Stimulated activated naive CD4-positive, alpha-beta T cell (primary cell): ENCODE data around the gene TMEM41A.
A peak's percentile ranks its signal among the peaks of the same experiment; 100 is the strongest.

Experiments
- DNase-seq, 6 experiments: peaks; one replicate each; lab custom pipeline; 2025; lab: John Stamatoyannopoulos, UW

The TMEM41A gene

GRCh38 chr3:185498503-185499396 lies at the start of gene TMEM41A:
TSS of gene TMEM41A (minus strand) at chr3:185499035. CDS start at chr3:185498961, 74 bp downstream.
- peak; percentile 78 to 91 (median 84) for DNase-seq

GRCh38 chr3:185540695-185541094 lies 41.9 kb upstream of the TMEM41A start:
- DNase-seq, result no peak

GRCh38 chr3:185539934-185540333 lies 41.1 kb upstream of the TMEM41A start:
- DNase-seq, result no peak

- no peak for DNase-seq
These were observed 38.6 kb upstream of the TMEM41A start for GRCh38 chr3:185537369-185537970.

GRCh38 chr3:185534511-185534910 lies 35.7 kb upstream of the TMEM41A start:
- no peak for DNase-seq

- no peak for DNase-seq
These were observed 34.1 kb upstream of the TMEM41A start for GRCh38 chr3:185532901-185533300.

- no peak for DNase-seq
These were observed 32.0 kb upstream of the TMEM41A start for GRCh38 chr3:185530856-185531255.

- DNase-seq, result no peak
These were observed 29.7 kb upstream of the TMEM41A start for GRCh38 chr3:185528532-185528931.

GRCh38 chr3:185527364-185527763 lies 28.5 kb upstream of the TMEM41A start:
- no peak for DNase-seq

GRCh38 chr3:185526349-185526951 lies 27.6 kb upstream of the TMEM41A start:
- DNase-seq, result no peak

- no peak for DNase-seq
These were observed 22.7 kb upstream of the TMEM41A start for GRCh38 chr3:185521349-185522138.

GRCh38 chr3:185519021-185519420 lies 20.2 kb upstream of the TMEM41A start:
- DNase-seq, result no peak

- DNase-seq, result no peak
These were observed 18.7 kb upstream of the TMEM41A start for GRCh38 chr3:185517387-185518130.

GRCh38 chr3:185511711-185512110 lies 12.9 kb upstream of the TMEM41A start:
- no peak for DNase-seq

- DNase-seq, result no peak
These were observed 9.6 kb upstream of the TMEM41A start for GRCh38 chr3:185508335-185508991.

- no peak for DNase-seq
These were observed 9.0 kb upstream of the TMEM41A start for GRCh38 chr3:185507883-185508282.

GRCh38 chr3:185504636-185505035 lies 5.8 kb upstream of the TMEM41A start:
- DNase-seq, result no peak

GRCh38 chr3:185503521-185503920 lies 4.7 kb upstream of the TMEM41A start:
- DNase-seq, result no peak

GRCh38 chr3:185502987-185503386 lies 4.2 kb upstream of the TMEM41A start:
- no peak for DNase-seq

- no peak for DNase-seq
These were observed 8.6 kb downstream of the TMEM41A start for GRCh38 chr3:185490241-185490640.

- DNase-seq, result no peak
These were observed 9.4 kb downstream of the TMEM41A start for GRCh38 chr3:185489462-185489861.
